Astrocyte (in vitro differentiated cells and primary cell): Measurements from ENCODE around the gene HLA-DRA. TPM values are rescaled to one million over a fixed set of nuclear protein-coding genes. Genes with fewer than 3 reads are reported as not detected.
"Not testable (repeated sequence)": the region's sequence is repeated elsewhere in the genome, so short reads cannot be mapped to it uniquely, and the experiment has no call there.

Experiments
- DNase-seq: peaks from one replicate; pipeline ENCODE4 v3.0.0-alpha.2; 2010; ENCODE audit warnings: low read depth
- FAIRE-seq: peaks from 2 replicates; lab custom pipeline; 2011; peaks lifted over from hg19 to GRCh38; lab: Jason Lieb, UNC
- H2AFZ ChIP-seq: 2 replicates; pipeline ENCODE4 v1.6.0; 2012; ENCODE audit warnings: low read depth, low read length, inconsistent platforms
- H3K27ac ChIP-seq: 2 replicates; pipeline ENCODE4 v1.5.1; 2011; ENCODE audit warnings: low read depth, low read length, inconsistent platforms
- H3K27me3 ChIP-seq: 2 replicates; pipeline ENCODE4 v1.6.0; 2011; ENCODE audit warnings: low read length, inconsistent platforms; ENCODE audit not compliant: insufficient read depth
- H3K36me3 ChIP-seq: 2 replicates; pipeline ENCODE4 v1.5.1; 2011; ENCODE audit warnings: low read length, inconsistent platforms; ENCODE audit not compliant: insufficient read depth
- H3K4me1 ChIP-seq: 2 replicates; pipeline ENCODE4 v1.5.1; 2011; ENCODE audit warnings: low read length, inconsistent platforms; ENCODE audit not compliant: insufficient read depth
- H3K4me2 ChIP-seq: 2 replicates; pipeline ENCODE4 v1.6.0; 2012; ENCODE audit warnings: low read length, inconsistent platforms
- H3K4me3 ChIP-seq: 2 replicates; pipeline ENCODE4 v1.5.1; 2011; ENCODE audit warnings: low read depth, mild to moderate bottlenecking, low read length, inconsistent platforms; ENCODE audit not compliant: insufficient read depth
- H3K79me2 ChIP-seq: 2 replicates; pipeline ENCODE4 v1.6.0; 2012; ENCODE audit warnings: mild to moderate bottlenecking, low read length, inconsistent platforms; ENCODE audit not compliant: insufficient read depth
- H3K9ac ChIP-seq: 2 replicates; pipeline ENCODE4 v1.6.0; 2012; ENCODE audit warnings: mild to moderate bottlenecking, low read length, inconsistent platforms
- H3K9me3 ChIP-seq: 2 replicates; pipeline ENCODE4 v1.5.1; 2012; ENCODE audit warnings: low read depth, mild to moderate bottlenecking, low read length, inconsistent platforms; ENCODE audit not compliant: insufficient read depth
- H4K20me1 ChIP-seq: 2 replicates; pipeline ENCODE4 v1.6.0; 2012; ENCODE audit warnings: low read length, inconsistent platforms; ENCODE audit not compliant: insufficient read depth
- H3K27ac Mint-ChIP-seq: one replicate; pipeline ENCODE4 v1.8.0; 2021; ENCODE audit warnings: mild to moderate bottlenecking, mixed read lengths; ENCODE audit not compliant: unreplicated experiment
- H3K27me3 Mint-ChIP-seq: one replicate; pipeline ENCODE4 v1.8.0; 2021; ENCODE audit warnings: low read depth, mixed read lengths; ENCODE audit not compliant: unreplicated experiment
- H3K36me3 Mint-ChIP-seq: one replicate; pipeline ENCODE4 v1.8.0; 2021; ENCODE audit warnings: low read depth, mixed read lengths; ENCODE audit not compliant: unreplicated experiment
- H3K4me1 Mint-ChIP-seq: one replicate; pipeline ENCODE4 v1.8.0; 2021; ENCODE audit warnings: low read depth, mixed read lengths; ENCODE audit not compliant: unreplicated experiment
- H3K4me3 Mint-ChIP-seq: one replicate; pipeline ENCODE4 v1.8.0; 2021; ENCODE audit warnings: mild to moderate bottlenecking, moderate library complexity, mixed read lengths; ENCODE audit not compliant: unreplicated experiment
- H3K9me3 Mint-ChIP-seq: one replicate; pipeline ENCODE4 v1.8.0; 2021; ENCODE audit warnings: mild to moderate bottlenecking, mixed read lengths; ENCODE audit not compliant: unreplicated experiment
- EZH2 ChIP-seq: IDR thresholded peaks from 2 replicates; pipeline ENCODE4 v1.6.1; 2012; ENCODE audit warnings: mild to moderate bottlenecking, low read length, inconsistent platforms; ENCODE audit not compliant: insufficient read depth
- total RNA-seq: library from RNA; stranded (reverse); gene quantifications from 2 replicates; pipeline ENCODE4 v1.2.1, GENCODE V29; 2021
- TF ChIP-seq, protein P1 (sequence below): IDR thresholded peaks from 2 replicates; pipeline ENCODE4 v1.5.1; 2011; ENCODE audit warnings: low read depth, mild to moderate bottlenecking, inconsistent platforms, low read length, moderate library complexity; ENCODE audit not compliant: insufficient read depth

The HLA-DRA gene
- total RNA-seq, 1 donor from 2014 or later, result not detected

DNA sequence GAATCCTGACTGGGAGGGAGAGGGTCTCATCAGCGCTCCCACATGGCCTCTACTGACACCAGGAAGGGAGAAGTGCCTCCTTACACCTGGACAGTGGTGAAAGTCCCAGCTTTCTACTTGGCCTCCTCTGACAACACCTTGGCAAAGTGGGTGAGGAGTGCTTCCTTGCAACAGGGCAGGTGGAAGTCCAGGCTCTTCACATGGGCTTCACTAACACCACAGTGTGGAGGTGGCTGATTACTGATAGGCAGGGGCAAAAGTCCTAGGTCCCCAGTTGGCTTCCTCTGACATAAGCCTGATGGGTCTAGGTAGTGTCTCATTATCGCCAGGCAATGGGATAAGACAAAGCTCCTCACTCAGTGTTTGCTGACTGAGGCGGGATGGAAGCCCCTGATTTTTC is 9.5 kb upstream of the HLA-DRA start:
- no peaks in the 10 kb centered on the region for H3K9me3 ChIP-seq
- DNase-seq (no peak), FAIRE-seq (no peak)
- H3K27me3 Mint-ChIP-seq, result peaks cover 15% of the 10 kb centered on the region
- H3K4me3 ChIP-seq, result no peak overlapping the region
- H3K4me1 Mint-ChIP-seq, result peaks cover 3% of the 10 kb centered on the region
- no peaks in the 10 kb centered on the region for H3K79me2 ChIP-seq
- H3K27ac Mint-ChIP-seq, result no peak overlapping the region
- no peak overlapping the region for H3K27ac ChIP-seq
- H3K36me3 Mint-ChIP-seq, result no peaks in the 10 kb centered on the region
- H3K9ac ChIP-seq, result no peak overlapping the region
- H3K9me3 Mint-ChIP-seq, result no peaks in the 10 kb centered on the region
- H3K27me3 ChIP-seq, result peaks cover 2% of the 10 kb centered on the region
- no peaks in the 10 kb centered on the region for H3K4me1 ChIP-seq
- H4K20me1 ChIP-seq, result no peaks in the 10 kb centered on the region
- TF ChIP-seq EZH2, result no peak
- TF ChIP-seq, protein P1, sequence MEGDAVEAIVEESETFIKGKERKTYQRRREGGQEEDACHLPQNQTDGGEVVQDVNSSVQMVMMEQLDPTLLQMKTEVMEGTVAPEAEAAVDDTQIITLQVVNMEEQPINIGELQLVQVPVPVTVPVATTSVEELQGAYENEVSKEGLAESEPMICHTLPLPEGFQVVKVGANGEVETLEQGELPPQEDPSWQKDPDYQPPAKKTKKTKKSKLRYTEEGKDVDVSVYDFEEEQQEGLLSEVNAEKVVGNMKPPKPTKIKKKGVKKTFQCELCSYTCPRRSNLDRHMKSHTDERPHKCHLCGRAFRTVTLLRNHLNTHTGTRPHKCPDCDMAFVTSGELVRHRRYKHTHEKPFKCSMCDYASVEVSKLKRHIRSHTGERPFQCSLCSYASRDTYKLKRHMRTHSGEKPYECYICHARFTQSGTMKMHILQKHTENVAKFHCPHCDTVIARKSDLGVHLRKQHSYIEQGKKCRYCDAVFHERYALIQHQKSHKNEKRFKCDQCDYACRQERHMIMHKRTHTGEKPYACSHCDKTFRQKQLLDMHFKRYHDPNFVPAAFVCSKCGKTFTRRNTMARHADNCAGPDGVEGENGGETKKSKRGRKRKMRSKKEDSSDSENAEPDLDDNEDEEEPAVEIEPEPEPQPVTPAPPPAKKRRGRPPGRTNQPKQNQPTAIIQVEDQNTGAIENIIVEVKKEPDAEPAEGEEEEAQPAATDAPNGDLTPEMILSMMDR, result no peak
- no peaks in the 10 kb centered on the region for H3K36me3 ChIP-seq
- no peak overlapping the region for H3K4me2 ChIP-seq
- no peak overlapping the region for H2AFZ ChIP-seq
- H3K4me3 Mint-ChIP-seq, result no peak overlapping the region

DNA sequence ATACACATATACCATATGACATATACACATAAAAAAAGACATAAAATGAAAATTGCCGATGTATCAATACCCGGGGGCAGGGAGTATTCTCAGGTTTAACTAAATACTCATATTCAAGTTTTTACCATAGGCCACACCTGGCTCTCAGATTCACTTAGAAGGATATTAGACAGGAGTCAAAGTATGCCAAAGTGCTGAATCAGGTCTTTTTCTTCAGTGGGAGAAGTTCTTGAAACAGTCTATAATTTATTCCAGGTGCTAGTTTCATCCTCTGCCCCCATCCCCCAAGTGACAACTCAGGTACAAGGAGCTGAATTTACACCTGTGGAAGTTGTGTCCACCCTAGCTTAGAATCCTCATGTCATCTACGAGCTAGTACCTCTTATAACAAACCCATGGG is 8.5 kb upstream of the HLA-DRA start:
- Histone ChIP-seq H3K27me3 (peaks cover 4% of the 10 kb centered on the region), H3K4me2 (no peak overlapping the region), H3K9ac (no peak overlapping the region), H3K4me1 (no peaks in the 10 kb centered on the region), H3K79me2 (no peaks in the 10 kb centered on the region), H4K20me1 (no peaks in the 10 kb centered on the region), H3K9me3 (no peaks in the 10 kb centered on the region), H2AFZ (no peak overlapping the region), H3K36me3 (no peaks in the 10 kb centered on the region), H3K27ac (no peak overlapping the region), H3K4me3 (no peak overlapping the region)
- Mint-ChIP-seq H3K27me3 (peaks cover 15% of the 10 kb centered on the region), H3K36me3 (no peaks in the 10 kb centered on the region), H3K27ac (no peak overlapping the region), H3K4me3 (no peak overlapping the region), H3K9me3 (no peaks in the 10 kb centered on the region), H3K4me1 (peaks cover 3% of the 10 kb centered on the region)
- DNase-seq (no peak), FAIRE-seq (no peak)
- TF ChIP-seq, protein P1, result no peak
- no peak for TF ChIP-seq EZH2

DNA sequence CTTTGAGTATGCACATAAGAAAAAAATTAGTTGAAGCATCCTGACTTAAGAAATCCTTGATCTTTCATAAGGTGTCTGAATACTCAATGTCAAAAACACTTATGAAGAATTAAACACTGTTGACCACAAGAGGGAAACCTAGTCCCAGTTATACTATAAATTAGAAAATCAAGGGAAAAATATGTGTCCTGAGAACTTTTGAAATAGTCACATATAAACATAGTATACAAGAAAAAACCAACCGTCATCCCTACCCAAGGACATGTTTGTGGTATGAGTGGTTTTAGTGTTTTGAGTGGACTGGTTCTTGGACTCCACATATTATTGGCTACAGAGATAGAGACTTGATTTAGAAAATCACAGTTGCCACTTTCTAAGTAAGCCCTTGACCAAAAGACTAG is 7.6 kb upstream of the HLA-DRA start:
- no peak overlapping the region for H2AFZ ChIP-seq
- Mint-ChIP-seq H3K27me3 (peaks cover 18% of the 10 kb centered on the region), H3K4me1 (peaks cover 3% of the 10 kb centered on the region), H3K27ac (no peak overlapping the region), H3K4me3 (no peak overlapping the region), H3K9me3 (no peaks in the 10 kb centered on the region), H3K36me3 (no peaks in the 10 kb centered on the region)
- H3K27me3 ChIP-seq, result peaks cover 2% of the 10 kb centered on the region
- H3K79me2 ChIP-seq, result no peaks in the 10 kb centered on the region
- H3K4me2 ChIP-seq, result no peak overlapping the region
- H3K9me3 ChIP-seq, result no peaks in the 10 kb centered on the region
- no peak for DNase-seq
- no peaks in the 10 kb centered on the region for H4K20me1 ChIP-seq
- no peaks in the 10 kb centered on the region for H3K4me1 ChIP-seq
- no peak overlapping the region for H3K27ac ChIP-seq
- no peak overlapping the region for H3K9ac ChIP-seq
- no peaks in the 10 kb centered on the region for H3K36me3 ChIP-seq
- TF ChIP-seq, protein P1, result peak; percentile 27
- TF ChIP-seq EZH2, result no peak
- no peak overlapping the region for H3K4me3 ChIP-seq
- FAIRE-seq, result no peak

DNA sequence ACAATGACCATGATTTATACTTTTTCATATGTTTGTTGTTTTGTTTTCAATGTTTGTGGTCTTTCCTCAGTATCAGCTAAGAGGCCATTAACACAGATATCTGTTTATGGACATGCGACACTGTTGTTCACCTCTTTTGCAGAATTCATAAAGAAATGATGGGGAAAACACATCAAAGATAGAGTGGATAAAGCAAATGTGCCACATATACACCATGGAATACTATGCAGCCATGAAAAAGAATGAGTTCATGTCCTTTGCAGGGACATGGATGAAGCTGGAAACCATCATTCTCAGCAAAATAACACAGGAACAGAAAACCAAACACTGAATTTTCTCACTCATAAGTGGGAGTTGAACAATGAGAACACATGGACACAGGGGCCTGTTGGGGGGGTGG is 5.7 kb upstream of the HLA-DRA start:
- H3K27me3 ChIP-seq, FAIRE-seq, H3K4me3 ChIP-seq, H3K9me3 ChIP-seq, H3K4me2 ChIP-seq, H3K36me3 Mint-ChIP-seq, H3K27ac Mint-ChIP-seq, H3K79me2 ChIP-seq, H3K36me3 ChIP-seq, H3K4me1 Mint-ChIP-seq, H3K9ac ChIP-seq, DNase-seq, H3K27ac ChIP-seq, H2AFZ ChIP-seq, H3K4me3 Mint-ChIP-seq, H4K20me1 ChIP-seq, H3K9me3 Mint-ChIP-seq, H3K4me1 ChIP-seq: not testable (repeated sequence)
- peaks cover 18% of the 10 kb centered on the region for H3K27me3 Mint-ChIP-seq
